Caco-2 (cell line): ENCODE data around the gene PAPPA. TPM values are rescaled to one million over a fixed set of nuclear protein-coding genes. Genes with fewer than 3 reads are reported as not detected.

Source experiments
- BruUV-seq: library from RNA; stranded (reverse); fragments of 400-500 nt; replicated peaks from 2 replicates; lab custom pipeline; 2021; lab: Mats Ljungman, UMichigan
- CTCF ChIA-PET: fragments of 300-600 bp; sonication (Branson Sonifier 250); formaldehyde crosslinking; loops from one replicate; lab custom pipeline; 2022; ENCODE audit warnings: antibody characterized with exemption; lab: Charles Lee
- POLR2A ChIA-PET: fragments of 300-600 bp; sonication (Branson Sonifier 250); formaldehyde crosslinking; loops from one replicate; lab custom pipeline; 2022; ENCODE audit warnings: antibody characterized with exemption; lab: Charles Lee
- DNase-seq, 2 experiments: peaks; one replicate each; pipeline versions ENCODE4 v3.0.0 to v3.0.0-alpha.2; 2020 to 2022
- H3K27me3 ChIP-seq: replicated peaks from 2 replicates; pipeline ENCODE4 v1.6.0; 2011; ENCODE audit warnings: low read length; ENCODE audit not compliant: control insufficient read depth, insufficient read depth
- H3K36me3 ChIP-seq: 2 replicates; pipeline ENCODE4 v1.5.1; 2011; ENCODE audit warnings: low read length; ENCODE audit not compliant: control insufficient read depth, insufficient read depth
- H3K4me1 ChIP-seq: fragments of 250-450 bp; sonication (Bioruptor Pico); 2 replicates; pipeline ENCODE4 v1.5.1; 2020; ENCODE audit warnings: mild to moderate bottlenecking
- H3K4me3 ChIP-seq: 2 replicates; pipeline ENCODE4 v1.5.1; 2011; ENCODE audit warnings: low read depth, mild to moderate bottlenecking, control low read depth, low read length
- H3K9me3 ChIP-seq: fragments of 250-450 bp; sonication (Bioruptor Pico); 2 replicates; pipeline ENCODE4 v1.5.1; 2020; ENCODE audit warnings: mild to moderate bottlenecking, moderate library complexity
- H3K27ac Mint-ChIP-seq: one replicate; pipeline ENCODE4 v1.8.0; 2022; ENCODE audit warnings: mixed read lengths; ENCODE audit not compliant: unreplicated experiment
- H3K27me3 Mint-ChIP-seq: one replicate; pipeline ENCODE4 v1.8.0; 2022; ENCODE audit warnings: mixed read lengths; ENCODE audit not compliant: insufficient read depth, unreplicated experiment
- H3K36me3 Mint-ChIP-seq: one replicate; pipeline ENCODE4 v1.8.0; 2022; ENCODE audit warnings: mild to moderate bottlenecking, mixed read lengths; ENCODE audit not compliant: insufficient read depth, unreplicated experiment
- H3K4me1 Mint-ChIP-seq: one replicate; pipeline ENCODE4 v1.8.0; 2022; ENCODE audit warnings: low read depth, mixed read lengths; ENCODE audit not compliant: unreplicated experiment
- H3K4me3 Mint-ChIP-seq: one replicate; pipeline ENCODE4 v1.8.0; 2022; ENCODE audit warnings: mild to moderate bottlenecking, moderate library complexity, mixed read lengths; ENCODE audit not compliant: unreplicated experiment
- H3K9me3 Mint-ChIP-seq: one replicate; pipeline ENCODE4 v1.8.0; 2022; ENCODE audit warnings: mixed read lengths; ENCODE audit not compliant: unreplicated experiment
- intact Hi-C: fragments of 100-400 bp; cut with micrococcal nuclease; formaldehyde crosslinking; loops from one replicate; pipeline ENCODE4 v1.10.0; 2022; ENCODE audit not compliant: unreplicated experiment
- total RNA-seq: library from RNA; stranded (reverse); gene quantifications from 2 replicates; pipeline ENCODE4 v1.2.3, GENCODE V29; 2022
- TF ChIP-seq, protein P1 (sequence below), 2 experiments: fragments of 200-600 bp in 1 of 2; IDR thresholded peaks; 1 replicate in 1 of 2; 2 replicates in 1 of 2; pipeline versions ENCODE4 v1.5.1 to v1.8.0; 2011 to 2022; ENCODE audit warnings: antibody characterized with exemption in 1 of 2, control low read depth in 1 of 2, inconsistent platforms in 1 of 2, low read depth in 1 of 2, low read length in 1 of 2, mild to moderate bottlenecking in 1 of 2, moderate library complexity in 1 of 2; ENCODE audit not compliant: insufficient read depth in 1 of 2, severe bottlenecking in 1 of 2, unreplicated experiment in 1 of 2

PAPPA gene
- total RNA-seq, 1 experiment from 2014 or later = not detected

DNA sequence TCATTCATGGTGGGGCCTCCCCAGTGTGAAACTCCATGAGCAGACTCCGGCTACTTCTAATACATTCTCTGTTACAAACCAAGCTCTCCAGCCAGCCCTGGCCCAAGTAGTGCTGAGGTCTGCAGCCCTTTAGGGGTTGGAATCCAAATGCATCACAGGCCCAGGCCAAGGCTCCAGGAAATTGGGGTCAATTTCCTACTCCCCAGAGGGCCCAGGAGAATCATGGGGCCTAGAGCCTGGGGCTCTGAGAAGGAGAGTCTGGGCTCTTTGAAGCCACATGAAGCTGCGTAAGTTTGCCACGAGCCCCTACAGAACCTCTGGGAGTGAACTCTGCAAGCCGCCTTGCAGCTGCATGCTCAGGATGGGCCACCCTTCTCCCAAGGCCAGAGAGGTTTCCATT lies 206.4 kb downstream of the PAPPA start:
- Histone ChIP-seq H3K36me3 (no peaks in the 10 kb centered on the region), H3K4me1 (no peaks in the 10 kb centered on the region), H3K27me3 (no peaks in the 10 kb centered on the region), H3K9me3 (no peaks in the 10 kb centered on the region), H3K4me3 (no peak overlapping the region)
- TF ChIP-seq, protein P1, sequence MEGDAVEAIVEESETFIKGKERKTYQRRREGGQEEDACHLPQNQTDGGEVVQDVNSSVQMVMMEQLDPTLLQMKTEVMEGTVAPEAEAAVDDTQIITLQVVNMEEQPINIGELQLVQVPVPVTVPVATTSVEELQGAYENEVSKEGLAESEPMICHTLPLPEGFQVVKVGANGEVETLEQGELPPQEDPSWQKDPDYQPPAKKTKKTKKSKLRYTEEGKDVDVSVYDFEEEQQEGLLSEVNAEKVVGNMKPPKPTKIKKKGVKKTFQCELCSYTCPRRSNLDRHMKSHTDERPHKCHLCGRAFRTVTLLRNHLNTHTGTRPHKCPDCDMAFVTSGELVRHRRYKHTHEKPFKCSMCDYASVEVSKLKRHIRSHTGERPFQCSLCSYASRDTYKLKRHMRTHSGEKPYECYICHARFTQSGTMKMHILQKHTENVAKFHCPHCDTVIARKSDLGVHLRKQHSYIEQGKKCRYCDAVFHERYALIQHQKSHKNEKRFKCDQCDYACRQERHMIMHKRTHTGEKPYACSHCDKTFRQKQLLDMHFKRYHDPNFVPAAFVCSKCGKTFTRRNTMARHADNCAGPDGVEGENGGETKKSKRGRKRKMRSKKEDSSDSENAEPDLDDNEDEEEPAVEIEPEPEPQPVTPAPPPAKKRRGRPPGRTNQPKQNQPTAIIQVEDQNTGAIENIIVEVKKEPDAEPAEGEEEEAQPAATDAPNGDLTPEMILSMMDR (IDR thresholded peaks at IDR 0.05; ENCODE audit: insufficient read depth in 1 of 2, low read depth in 1 of 2, low read length in 1 of 2, severe bottlenecking in 1 of 2, unreplicated experiment in 1 of 2) = no peak
- peaks cover 6% of the 10 kb centered on the region for H3K27me3 Mint-ChIP-seq
- DNase-seq = no peak
- peaks cover 2% of the 10 kb centered on the region for H3K36me3 Mint-ChIP-seq
- H3K4me3 Mint-ChIP-seq = no peak overlapping the region
- ChIA-PET POLR2A (no interaction called here), CTCF (no interaction called here)
- intact Hi-C loops = no loop called here
- no peaks in the 10 kb centered on the region for H3K4me1 Mint-ChIP-seq
- H3K27ac Mint-ChIP-seq = no peak overlapping the region
- BruUV-seq = no TSS peak
- H3K9me3 Mint-ChIP-seq = no peaks in the 10 kb centered on the region

DNA sequence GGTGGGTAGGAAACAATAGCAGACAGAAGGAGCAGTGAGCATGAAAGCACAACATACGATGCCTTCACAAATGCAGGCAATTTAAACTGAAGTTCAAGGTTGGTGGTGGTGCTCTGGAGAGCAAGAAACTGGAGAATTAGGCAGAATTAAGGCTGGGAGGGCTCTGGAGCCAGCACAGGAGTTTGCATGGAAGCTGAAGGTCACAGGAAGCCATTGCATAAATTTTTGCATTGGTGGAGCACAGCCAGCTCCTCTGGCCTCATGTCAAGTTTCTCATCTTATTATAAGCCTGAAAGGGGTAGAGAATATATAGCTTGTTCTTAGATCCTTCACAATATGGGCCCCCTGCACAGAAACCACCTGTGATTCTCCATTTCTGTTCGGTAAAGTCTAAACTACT lies 207.4 kb downstream of the PAPPA start:
- no peak for DNase-seq
- intact Hi-C loops = no loop called here
- H3K4me3 Mint-ChIP-seq = no peak overlapping the region
- H3K9me3 Mint-ChIP-seq = no peaks in the 10 kb centered on the region
- Histone ChIP-seq H3K9me3 (no peaks in the 10 kb centered on the region), H3K27me3 (no peaks in the 10 kb centered on the region), H3K36me3 (no peaks in the 10 kb centered on the region), H3K4me1 (no peaks in the 10 kb centered on the region), H3K4me3 (no peak overlapping the region)
- ChIA-PET POLR2A (no interaction called here), CTCF (no interaction called here)
- TF ChIP-seq, protein P1 (IDR thresholded peaks at IDR 0.05; ENCODE audit: insufficient read depth in 1 of 2, low read depth in 1 of 2, low read length in 1 of 2, severe bottlenecking in 1 of 2, unreplicated experiment in 1 of 2) = no peak
- no peaks in the 10 kb centered on the region for H3K36me3 Mint-ChIP-seq
- peaks cover 6% of the 10 kb centered on the region for H3K27me3 Mint-ChIP-seq
- BruUV-seq = no TSS peak
- H3K27ac Mint-ChIP-seq = no peak overlapping the region
- H3K4me1 Mint-ChIP-seq = no peaks in the 10 kb centered on the region

DNA sequence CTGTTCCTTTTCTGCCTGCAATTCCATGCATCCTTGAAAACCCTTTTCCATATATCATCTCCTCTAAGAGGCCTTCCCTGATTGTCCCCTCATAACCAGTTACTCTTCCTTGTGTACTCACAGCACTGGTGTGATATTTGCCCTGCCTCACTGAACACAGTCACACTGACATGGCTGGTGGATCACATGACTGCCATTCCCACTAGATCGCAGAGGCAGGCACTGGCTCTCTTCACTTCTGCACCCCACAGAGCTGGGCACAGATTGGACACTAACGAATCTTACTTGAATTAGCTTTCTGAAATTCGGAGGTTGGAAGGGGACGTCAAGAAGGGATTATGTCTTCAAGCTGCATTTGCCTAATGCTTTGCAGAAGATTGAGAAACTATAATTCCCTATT lies 208.0 kb downstream of the PAPPA start:
- intact Hi-C loops = no loop called here
- Histone ChIP-seq H3K4me3 (no peak overlapping the region), H3K4me1 (no peaks in the 10 kb centered on the region), H3K27me3 (no peaks in the 10 kb centered on the region), H3K36me3 (no peaks in the 10 kb centered on the region), H3K9me3 (no peaks in the 10 kb centered on the region)
- Mint-ChIP-seq H3K36me3 (no peaks in the 10 kb centered on the region), H3K9me3 (no peaks in the 10 kb centered on the region), H3K27ac (no peak overlapping the region), H3K27me3 (peaks cover 6% of the 10 kb centered on the region), H3K4me1 (no peaks in the 10 kb centered on the region), H3K4me3 (no peak overlapping the region)
- TF ChIP-seq, protein P1 (IDR thresholded peaks at IDR 0.05; ENCODE audit: insufficient read depth in 1 of 2, low read depth in 1 of 2, low read length in 1 of 2, severe bottlenecking in 1 of 2, unreplicated experiment in 1 of 2) = no peak
- BruUV-seq = no TSS peak
- no peak for DNase-seq
- POLR2A ChIA-PET = no interaction called here
- CTCF ChIA-PET = no interaction called here
